GM23248 (cell line): ENCODE data around the gene TNFAIP1. TPM values are rescaled to one million over a fixed set of nuclear protein-coding genes. Genes with fewer than 3 reads are reported as not detected.

Source experiments
- DNase-seq: peaks from one replicate; pipeline ENCODE4 v3.0.0-alpha.2; 2015
- H2AFZ ChIP-seq: fragments of 200-600 bp; sonication (generic); 2 replicates; pipeline ENCODE4 v1.6.1; 2016; ENCODE audit warnings: antibody characterized with exemption
- H3F3A ChIP-seq: fragments of 200-600 bp; sonication (generic); 2 replicates; pipeline ENCODE4 v1.6.1; 2016; ENCODE audit warnings: mild to moderate bottlenecking, antibody characterized with exemption, mixed run types; ENCODE audit not compliant: insufficient read depth
- H3K27ac ChIP-seq: fragments of 200-600 bp; sonication (generic); 2 replicates; pipeline ENCODE4 v1.5.1; 2016; ENCODE audit warnings: mild to moderate bottlenecking
- H3K27me3 ChIP-seq: fragments of 200-600 bp; sonication (generic); replicated peaks from 2 replicates; pipeline ENCODE4 v1.6.1; 2016; ENCODE audit warnings: mild to moderate bottlenecking; ENCODE audit not compliant: insufficient read depth
- H3K36me3 ChIP-seq: fragments of 200-600 bp; sonication (generic); 2 replicates; pipeline ENCODE4 v1.6.1; 2016; ENCODE audit warnings: low read depth, mild to moderate bottlenecking
- H3K4me1 ChIP-seq: fragments of 200-600 bp; sonication (generic); 2 replicates; pipeline ENCODE4 v1.6.1; 2016; ENCODE audit warnings: mild to moderate bottlenecking; ENCODE audit not compliant: insufficient read depth
- H3K4me2 ChIP-seq: fragments of 200-600 bp; sonication (generic); one replicate; pipeline ENCODE4 v1.6.1; 2016; ENCODE audit warnings: mild to moderate bottlenecking; ENCODE audit not compliant: unreplicated experiment
- H3K4me3 ChIP-seq: fragments of 200-600 bp; sonication (generic); 2 replicates; pipeline ENCODE4 v1.5.1; 2016; ENCODE audit warnings: mild to moderate bottlenecking
- H3K79me2 ChIP-seq: fragments of 200-600 bp; sonication (generic); 2 replicates; pipeline ENCODE4 v1.6.1; 2016; ENCODE audit warnings: mild to moderate bottlenecking; ENCODE audit not compliant: insufficient read depth
- H3K9ac ChIP-seq: fragments of 200-600 bp; sonication (generic); 2 replicates; pipeline ENCODE4 v1.6.1; 2016; ENCODE audit warnings: mild to moderate bottlenecking
- H3K9me2 ChIP-seq: fragments of 200-600 bp; sonication (generic); 2 replicates; pipeline ENCODE4 v1.6.1; 2016; ENCODE audit warnings: mixed run types, mild to moderate bottlenecking, moderate library complexity; ENCODE audit not compliant: insufficient read depth
- H3K9me3 ChIP-seq: fragments of 200-600 bp; sonication (generic); one replicate; pipeline ENCODE4 v1.6.1; 2017; ENCODE audit warnings: low read depth
- H4K20me1 ChIP-seq: fragments of 200-600 bp; sonication (generic); 2 replicates; pipeline ENCODE4 v1.6.0; 2016; ENCODE audit not compliant: insufficient read depth
- EZH2 ChIP-seq: fragments of 200-600 bp; sonication (generic); IDR thresholded peaks from 2 replicates; pipeline ENCODE4 v1.6.1; 2018; ENCODE audit warnings: antibody characterized with exemption, mild to moderate bottlenecking; ENCODE audit not compliant: insufficient read depth, poor library complexity, severe bottlenecking
- EZH2phosphoT487 ChIP-seq: fragments of 200-600 bp; sonication (generic); IDR thresholded peaks from 2 replicates; pipeline ENCODE4 v1.6.1; 2018; ENCODE audit warnings: antibody characterized with exemption, moderate library complexity, mild to moderate bottlenecking, low read depth; ENCODE audit not compliant: insufficient read depth
- WGBS, 2 experiments: methylation state at CpG; one replicate each; pipeline ENCODE4 v1.1.6; 2015 to 2017; ENCODE audit warnings: low lambda C conversion rate in 2 of 2, low coverage in 1 of 2; ENCODE audit errors: missing lambda C conversion rate in 2 of 2; 5-methylcytosine and 5-hydroxymethylcytosine counted together
- in situ Hi-C: fragments of 300-500 bp; cut with MboI; formaldehyde crosslinking; loops from 2 replicates; pipeline ENCODE4 v1.15.0; 2020
- polyA plus RNA-seq: library from polyadenylated mRNA; unstranded; fragments of >200 nt; fragmentation: Nextera tagmentation; extraction: Ambion mirVana; gene quantifications from 2 replicates; pipeline ENCODE4 v1.2.1, GENCODE V29; 2016
- total RNA-seq: library from RNA; depleted of rRNA; stranded (reverse); fragments of >200 nt; shearing (Covaris generic); gene quantifications from 2 replicates; pipeline ENCODE4 v1.2.3, GENCODE V29; 2014

TNFAIP1 gene
- total and polyA plus RNA-seq, 2 experiments from 2014 or later = 47.7 to 53.7 TPM

DNA sequence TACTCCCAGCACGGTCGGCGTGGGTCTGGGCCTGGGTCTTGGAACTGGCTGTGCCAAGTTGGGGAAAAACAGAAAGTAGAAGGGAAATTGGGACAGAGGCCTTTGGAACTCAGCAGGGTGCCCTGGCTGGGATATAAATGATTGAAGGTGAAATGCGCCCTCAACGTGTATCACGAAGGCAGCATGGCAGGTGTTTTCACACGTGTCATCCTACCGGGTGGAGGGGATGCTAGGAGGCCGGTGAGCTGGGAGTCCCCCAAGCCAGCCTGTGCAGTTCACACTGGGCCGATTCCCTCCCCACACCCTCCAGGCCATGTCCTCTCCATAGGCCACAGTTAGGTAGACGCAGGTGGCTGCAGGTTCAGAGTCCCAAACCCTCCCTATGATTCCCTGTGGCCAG is 6.0 kb downstream of the TNFAIP1 start:
- peaks cover 49% of the 10 kb centered on the region for H3K79me2 ChIP-seq
- H4K20me1 ChIP-seq = no peaks in the 10 kb centered on the region; the same call in 1 of the 2 replicates
- H3K4me1 ChIP-seq = peaks cover 31% of the 10 kb centered on the region
- H3K9me2 ChIP-seq = no peaks in the 10 kb centered on the region
- H3F3A ChIP-seq = peaks cover 31% of the 10 kb centered on the region
- H2AFZ ChIP-seq = no peak overlapping the region
- WGBS, 2 experiments = 99 to 100% methylated on average over 11 of the region's 11 CpGs
- peaks cover 39% of the 10 kb centered on the region for H3K36me3 ChIP-seq
- H3K4me2 ChIP-seq = no peak overlapping the region
- TF ChIP-seq EZH2 (no peak), EZH2phosphoT487 (no peak)
- H3K9me3 ChIP-seq = no peaks in the 10 kb centered on the region
- H3K4me3 ChIP-seq = no peak overlapping the region
- H3K9ac ChIP-seq = no peak overlapping the region
- DNase-seq = no peak
- H3K27ac ChIP-seq = no peak overlapping the region
- in situ Hi-C loops = no loop called here
- H3K27me3 ChIP-seq = no peaks in the 10 kb centered on the region

DNA sequence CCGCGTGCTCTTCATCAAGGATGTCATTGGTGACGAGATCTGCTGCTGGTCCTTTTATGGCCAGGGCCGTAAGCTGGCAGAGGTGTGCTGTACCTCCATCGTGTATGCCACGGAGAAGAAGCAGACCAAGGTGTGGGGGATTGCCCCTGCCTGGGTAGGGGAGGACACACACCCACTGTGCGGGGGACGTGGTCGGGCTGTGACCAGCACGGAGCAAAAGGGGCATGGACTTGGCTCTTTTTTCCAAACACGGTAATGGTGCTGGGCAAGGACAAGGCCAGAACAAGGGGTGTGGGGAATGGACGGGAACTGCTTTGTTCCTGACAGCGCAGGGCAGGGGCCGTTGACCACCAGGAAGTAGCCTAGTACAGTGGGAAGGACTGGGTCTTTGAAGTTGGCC is 6.8 kb downstream of the TNFAIP1 start:
- Histone ChIP-seq H3K4me3 (no peak overlapping the region), H3K79me2 (peaks cover 41% of the 10 kb centered on the region), H3K36me3 (peaks cover 39% of the 10 kb centered on the region), H3K9me3 (no peaks in the 10 kb centered on the region), H3K27me3 (no peaks in the 10 kb centered on the region), H2AFZ (no peak overlapping the region), H3K9ac (no peak overlapping the region), H3K4me2 (no peak overlapping the region), H3F3A (peaks cover 37% of the 10 kb centered on the region), H3K27ac (no peak overlapping the region), H4K20me1 (no peaks in the 10 kb centered on the region; the same call in 1 of the 2 replicates), H3K9me2 (no peaks in the 10 kb centered on the region), H3K4me1 (peaks cover 30% of the 10 kb centered on the region)
- in situ Hi-C loops = no loop called here
- WGBS, 2 experiments = 92% methylated on average over 14 of the region's 14 CpGs
- no peak for DNase-seq
- TF ChIP-seq EZH2 = no peak
- no peak for TF ChIP-seq EZH2phosphoT487

DNA sequence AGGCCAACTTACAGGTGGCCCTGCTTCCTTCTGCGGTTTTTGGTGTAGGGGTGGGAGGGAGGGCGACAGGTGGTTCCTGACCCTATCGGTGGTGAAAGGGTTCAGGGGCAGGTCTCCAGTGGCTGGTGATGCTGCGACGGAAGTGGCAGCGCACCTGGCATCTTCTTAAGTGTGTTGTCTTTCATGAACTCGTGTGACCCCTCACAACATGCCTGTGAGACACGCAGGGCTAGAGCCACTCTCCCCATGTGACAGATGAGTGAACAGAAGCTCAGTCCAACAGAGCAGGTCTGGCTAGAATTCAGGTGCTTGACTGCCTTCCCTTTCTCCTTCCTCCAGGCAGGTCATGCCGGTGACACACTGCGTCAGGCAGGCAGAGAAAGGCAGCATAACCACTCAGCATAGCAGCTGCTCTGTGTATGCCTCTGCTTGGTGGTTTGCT is 8.0 kb downstream of the TNFAIP1 start:
- Histone ChIP-seq H3F3A (peaks cover 39% of the 10 kb centered on the region), H2AFZ (no peak overlapping the region), H3K9ac (no peak overlapping the region), H3K9me2 (no peaks in the 10 kb centered on the region), H3K9me3 (no peaks in the 10 kb centered on the region), H3K4me3 (no peak overlapping the region), H4K20me1 (no peaks in the 10 kb centered on the region), H3K79me2 (peaks cover 29% of the 10 kb centered on the region), H3K27ac (no peak overlapping the region), H3K27me3 (no peaks in the 10 kb centered on the region), H3K4me2 (no peak overlapping the region), H3K36me3 (peaks cover 43% of the 10 kb centered on the region), H3K4me1 (peaks cover 24% of the 10 kb centered on the region)
- in situ Hi-C loops = no loop called here
- 65 to 69% methylated on average over 8 to 10 of the region's 10 CpGs for WGBS, 2 experiments
- TF ChIP-seq EZH2 = no peak
- TF ChIP-seq EZH2phosphoT487 = no peak
- DNase-seq = no peak

DNA sequence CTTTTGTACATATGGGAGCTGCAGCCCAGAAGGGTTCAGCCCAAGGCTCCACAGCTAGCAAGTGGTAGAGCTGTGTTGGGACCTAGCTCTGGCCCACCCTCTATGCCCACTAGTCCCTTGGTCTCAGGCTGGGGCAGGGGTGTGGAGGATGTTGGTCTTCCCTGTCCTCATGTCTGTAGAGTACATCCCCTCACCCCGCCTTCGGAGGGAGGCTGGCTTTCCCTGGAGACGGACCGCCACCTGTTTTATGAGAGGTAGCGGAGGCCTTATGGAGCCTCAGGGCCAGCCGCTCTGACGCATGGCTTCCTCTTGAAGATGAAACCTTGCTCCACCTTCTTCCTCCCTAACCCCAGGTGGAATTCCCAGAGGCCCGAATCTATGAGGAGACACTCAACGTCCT is 8.4 kb downstream of the TNFAIP1 start:
- Histone ChIP-seq H3K27me3 (no peaks in the 10 kb centered on the region), H3K4me3 (no peak overlapping the region), H3K79me2 (peaks cover 24% of the 10 kb centered on the region), H3F3A (peaks cover 44% of the 10 kb centered on the region), H3K9me2 (no peaks in the 10 kb centered on the region), H2AFZ (no peak overlapping the region), H3K27ac (no peak overlapping the region), H3K4me2 (no peak overlapping the region), H3K4me1 (peaks cover 24% of the 10 kb centered on the region), H3K36me3 (peaks cover 43% of the 10 kb centered on the region), H4K20me1 (no peaks in the 10 kb centered on the region), H3K9ac (no peak overlapping the region), H3K9me3 (no peaks in the 10 kb centered on the region)
- 77 to 80% methylated on average over 9 of the region's 9 CpGs for WGBS, 2 experiments
- TF ChIP-seq EZH2 (no peak), EZH2phosphoT487 (no peak)
- in situ Hi-C loops = no loop called here
- DNase-seq = no peak

DNA sequence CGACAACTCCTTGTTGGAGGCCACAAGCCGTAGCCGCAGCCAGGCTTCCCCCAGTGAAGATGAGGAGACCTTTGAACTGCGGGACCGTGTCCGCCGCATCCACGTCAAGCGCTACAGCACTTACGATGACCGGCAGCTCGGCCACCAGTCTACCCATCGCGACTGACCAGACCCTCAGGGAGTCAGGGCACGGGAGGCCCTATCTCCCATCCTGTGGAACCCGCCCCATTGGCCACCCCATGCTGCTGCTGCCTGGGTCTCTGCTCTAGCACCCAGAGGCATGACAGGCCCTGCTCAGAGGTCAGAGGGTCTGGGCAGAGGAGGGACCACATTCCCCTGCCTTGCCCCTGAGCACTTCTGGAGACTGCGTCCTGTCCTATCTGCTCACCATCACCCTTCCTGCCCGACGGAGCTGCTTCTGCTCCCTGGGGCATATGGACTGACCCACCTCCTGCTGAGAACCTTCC is 8.9 kb downstream of the TNFAIP1 start:
- H3K27me3 ChIP-seq = no peaks in the 10 kb centered on the region
- TF ChIP-seq EZH2 = no peak
- no peak for TF ChIP-seq EZH2phosphoT487
- H3K4me1 ChIP-seq = peaks cover 24% of the 10 kb centered on the region
- no peaks in the 10 kb centered on the region for H3K9me3 ChIP-seq
- no peak overlapping the region for H3K4me3 ChIP-seq
- in situ Hi-C loops = no loop called here
- no peak overlapping the region for H3K4me2 ChIP-seq
- peaks cover 20% of the 10 kb centered on the region for H3K79me2 ChIP-seq
- peaks cover 44% of the 10 kb centered on the region for H3K36me3 ChIP-seq
- no peaks in the 10 kb centered on the region for H3K9me2 ChIP-seq
- WGBS, 2 experiments = 90 to 92% methylated on average over 18 to 19 of the region's 19 CpGs
- no peak for DNase-seq
- H3K27ac ChIP-seq = 0 out of 2 replicates have a peak overlapping the region, but pooled peaks have one; percentile 73
- H2AFZ ChIP-seq = no peak overlapping the region
- no peak overlapping the region for H3K9ac ChIP-seq
- H3F3A ChIP-seq = peaks cover 48% of the 10 kb centered on the region
- H4K20me1 ChIP-seq = no peaks in the 10 kb centered on the region
